ENCODE results near the gene FYTTD1.

The FYTTD1 gene

DNA sequence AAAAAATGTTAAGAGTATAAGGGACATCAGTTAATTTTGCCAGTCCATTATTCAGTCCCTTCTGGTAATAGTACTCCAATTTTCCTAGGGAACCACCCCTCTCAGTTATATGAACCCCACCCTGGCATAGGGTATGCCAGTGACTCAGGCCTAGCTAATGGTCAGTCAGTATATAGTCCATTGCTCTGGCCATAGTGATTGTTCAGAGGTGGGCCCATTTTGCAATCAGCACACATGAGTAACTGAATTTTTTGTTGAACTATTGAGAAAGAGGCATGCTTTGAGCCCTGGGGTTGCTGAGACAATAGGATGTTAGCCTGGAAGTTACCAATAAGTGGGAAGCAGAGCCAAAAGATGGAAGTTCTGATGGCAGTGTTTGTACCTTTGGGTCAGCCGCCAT is 45.5 kb downstream of the FYTTD1 start:
- Histone ChIP-seq H3K9me3 (ENCODE audit: insufficient read depth, low read depth, low read length) (no peaks in the 10 kb centered on the region), H3K36me3 (ENCODE audit: insufficient read depth, low read length) (no peaks in the 10 kb centered on the region), H3K79me2 (ENCODE audit: insufficient read depth, low read length) (peaks cover 84% of the 10 kb centered on the region), H3K4me2 (ENCODE audit: low read depth, low read length, poor library complexity, severe bottlenecking) (peak overlapping the region; percentile 72), H3K9me2 (replicated peaks; ENCODE audit: low read depth, low read length) (no peaks in the 10 kb centered on the region), H4K20me1 (ENCODE audit: insufficient read depth, low read length, poor library complexity, severe bottlenecking) (peaks cover 15% of the 10 kb centered on the region), H3K9ac (ENCODE audit: low read depth, low read length, poor library complexity, severe bottlenecking) (no peak overlapping the region), H3K4me3 (ENCODE audit: low read length, poor library complexity, severe bottlenecking) (peak overlapping the region; percentile 31), H3F3A (ENCODE audit: low read depth) (no peaks in the 10 kb centered on the region), H2AFZ (ENCODE audit: low read length) (no peak overlapping the region), H3K27me3 (ENCODE audit: insufficient read depth, low read length, poor library complexity, severe bottlenecking) (no peaks in the 10 kb centered on the region), H3K4me1 (ENCODE audit: insufficient read depth, low read length, poor library complexity, severe bottlenecking) (peaks cover 50% of the 10 kb centered on the region)
- no peak for TF ChIP-seq CTCF (conservative IDR thresholded peaks at IDR 0.05; ENCODE audit: low read length)
- TF ChIP-seq EZH2phosphoT487 (IDR thresholded peaks at IDR 0.05; ENCODE audit: borderline replicate concordance) = no peak

DNA sequence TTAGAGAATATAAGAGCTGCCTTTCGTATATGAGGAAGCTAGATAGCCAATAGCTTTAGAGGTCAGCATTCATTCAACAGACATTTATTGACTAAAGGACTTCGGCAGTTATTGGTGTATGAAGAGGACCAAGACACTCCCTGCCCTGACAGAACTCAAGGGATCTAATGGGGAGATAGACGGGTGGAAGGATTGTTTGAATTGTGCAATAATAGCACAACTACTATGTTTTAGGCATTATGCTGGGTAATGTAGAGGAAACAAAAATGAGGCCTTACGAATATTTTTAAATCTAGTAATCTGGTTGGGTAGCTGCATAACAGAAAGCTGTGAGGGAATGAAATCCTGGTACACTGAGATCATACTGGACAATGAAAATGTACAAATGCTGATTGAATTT is 46.4 kb downstream of the FYTTD1 start:
- no peaks in the 10 kb centered on the region for H3K36me3 ChIP-seq (ENCODE audit: insufficient read depth, low read length)
- no peaks in the 10 kb centered on the region for H3K9me3 ChIP-seq (ENCODE audit: insufficient read depth, low read depth, low read length)
- H3K4me3 ChIP-seq (ENCODE audit: low read length, poor library complexity, severe bottlenecking) = no peak overlapping the region
- H4K20me1 ChIP-seq (ENCODE audit: insufficient read depth, low read length, poor library complexity, severe bottlenecking) = peaks cover 16% of the 10 kb centered on the region
- H3K79me2 ChIP-seq (ENCODE audit: insufficient read depth, low read length) = peaks cover 91% of the 10 kb centered on the region
- no peaks in the 10 kb centered on the region for H3K27me3 ChIP-seq (ENCODE audit: insufficient read depth, low read length, poor library complexity, severe bottlenecking)
- H3F3A ChIP-seq (ENCODE audit: low read depth) = no peaks in the 10 kb centered on the region
- H2AFZ ChIP-seq (ENCODE audit: low read length) = no peak overlapping the region
- H3K9me2 ChIP-seq (replicated peaks; ENCODE audit: low read depth, low read length) = no peaks in the 10 kb centered on the region
- H3K4me2 ChIP-seq (ENCODE audit: low read depth, low read length, poor library complexity, severe bottlenecking) = peak overlapping the region; percentile 30
- no peak for TF ChIP-seq EZH2phosphoT487 (IDR thresholded peaks at IDR 0.05; ENCODE audit: borderline replicate concordance)
- no peak for TF ChIP-seq CTCF (conservative IDR thresholded peaks at IDR 0.05; ENCODE audit: low read length)
- peaks cover 52% of the 10 kb centered on the region for H3K4me1 ChIP-seq (ENCODE audit: insufficient read depth, low read length, poor library complexity, severe bottlenecking)
- no peak overlapping the region for H3K9ac ChIP-seq (ENCODE audit: low read depth, low read length, poor library complexity, severe bottlenecking)

- no peaks in the 10 kb centered on the region for H3K36me3 ChIP-seq (ENCODE audit: insufficient read depth, low read length)
- no peaks in the 10 kb centered on the region for H3K9me3 ChIP-seq (ENCODE audit: insufficient read depth, low read depth, low read length)
- peak overlapping the region; percentile 41 for H3K4me2 ChIP-seq (ENCODE audit: low read depth, low read length, poor library complexity, severe bottlenecking)
- no peaks in the 10 kb centered on the region for H3K9me2 ChIP-seq (replicated peaks; ENCODE audit: low read depth, low read length)
- H3K9ac ChIP-seq (ENCODE audit: low read depth, low read length, poor library complexity, severe bottlenecking) = no peak overlapping the region
- H4K20me1 ChIP-seq (ENCODE audit: insufficient read depth, low read length, poor library complexity, severe bottlenecking) = peaks cover 26% of the 10 kb centered on the region
- H3K27me3 ChIP-seq (ENCODE audit: insufficient read depth, low read length, poor library complexity, severe bottlenecking) = no peaks in the 10 kb centered on the region
- peaks cover 53% of the 10 kb centered on the region for H3K4me1 ChIP-seq (ENCODE audit: insufficient read depth, low read length, poor library complexity, severe bottlenecking)
- peaks cover 86% of the 10 kb centered on the region for H3K79me2 ChIP-seq (ENCODE audit: insufficient read depth, low read length)
- no peaks in the 10 kb centered on the region for H3F3A ChIP-seq (ENCODE audit: low read depth)
- no peak overlapping the region for H2AFZ ChIP-seq (ENCODE audit: low read length)
- TF ChIP-seq CTCF (conservative IDR thresholded peaks at IDR 0.05; ENCODE audit: low read length) (no peak), EZH2phosphoT487 (IDR thresholded peaks at IDR 0.05; ENCODE audit: borderline replicate concordance) (no peak)
- H3K4me3 ChIP-seq (ENCODE audit: low read length, poor library complexity, severe bottlenecking) = no peak overlapping the region
These were observed 49.2 kb downstream of the FYTTD1 start for GRCh38 chr3:197798863-197799262.

Measured in Loucy (cell line).